IPS-NIHi7 (cell line): ENCODE measurements around the gene NDST1.

Experiments
- DNase-seq: peaks from one replicate; pipeline ENCODE4 v3.0.0; 2012; ENCODE audit warnings: mixed read lengths; ENCODE audit errors: extremely low spot score

Gene NDST1

GRCh38 chr5:150489360-150490295 is 18.3 kb upstream of the NDST1 start:
- no peak for DNase-seq

GRCh38 chr5:150490296-150490669 is 17.6 kb upstream of the NDST1 start:
- DNase-seq = no peak

GRCh38 chr5:150490754-150491153 is 17.2 kb upstream of the NDST1 start:
- no peak for DNase-seq

- no peak for DNase-seq
Measured at GRCh38 chr5:150491876-150492275, 16.1 kb upstream of the NDST1 start.

GRCh38 chr5:150492621-150493020 is 15.3 kb upstream of the NDST1 start:
- no peak for DNase-seq

DNA sequence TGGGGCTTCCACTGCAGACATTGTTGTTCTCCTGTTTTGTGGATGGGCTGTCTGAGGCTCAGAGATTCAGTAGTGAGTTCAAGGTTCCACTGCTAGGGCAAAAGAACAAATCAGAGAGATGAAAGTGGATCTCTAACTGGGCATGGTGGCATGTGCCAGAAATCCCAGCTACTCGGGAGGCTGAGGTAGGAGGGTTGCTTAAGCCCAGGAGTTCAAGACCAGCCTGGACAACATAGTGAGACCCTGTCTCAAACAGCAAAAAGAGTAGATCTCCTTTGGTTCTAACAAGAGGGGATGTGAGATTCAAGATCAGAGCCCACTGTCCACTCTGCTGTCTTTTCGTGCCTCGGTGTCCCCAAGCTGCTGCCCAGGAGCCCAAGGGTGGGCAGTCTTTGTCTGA is 11.8 kb upstream of the NDST1 start:
- DNase-seq = no peak

GRCh38 chr5:150496534-150496933 is 11.4 kb upstream of the NDST1 start:
- no peak for DNase-seq

- DNase-seq = no peak
Measured at GRCh38 chr5:150497274-150497988, 10.5 kb upstream of the NDST1 start.

DNA sequence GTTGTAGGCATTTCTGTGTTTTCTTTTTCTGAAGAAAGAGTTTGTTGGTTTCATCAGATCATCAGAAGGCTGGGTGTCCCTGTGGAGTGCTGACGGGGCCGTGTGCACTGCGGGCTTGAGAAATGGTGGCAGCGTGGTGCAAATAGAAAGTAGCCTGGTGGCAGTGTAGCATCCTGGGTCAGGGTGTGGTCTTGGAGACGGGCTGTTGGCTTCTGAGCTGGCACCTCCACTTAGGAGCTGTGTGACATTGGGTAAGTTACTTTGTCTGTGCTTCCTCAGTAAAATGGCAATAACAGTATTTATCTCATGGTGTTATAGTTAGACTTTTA is 10.0 kb upstream of the NDST1 start:
- no peak for DNase-seq

DNA sequence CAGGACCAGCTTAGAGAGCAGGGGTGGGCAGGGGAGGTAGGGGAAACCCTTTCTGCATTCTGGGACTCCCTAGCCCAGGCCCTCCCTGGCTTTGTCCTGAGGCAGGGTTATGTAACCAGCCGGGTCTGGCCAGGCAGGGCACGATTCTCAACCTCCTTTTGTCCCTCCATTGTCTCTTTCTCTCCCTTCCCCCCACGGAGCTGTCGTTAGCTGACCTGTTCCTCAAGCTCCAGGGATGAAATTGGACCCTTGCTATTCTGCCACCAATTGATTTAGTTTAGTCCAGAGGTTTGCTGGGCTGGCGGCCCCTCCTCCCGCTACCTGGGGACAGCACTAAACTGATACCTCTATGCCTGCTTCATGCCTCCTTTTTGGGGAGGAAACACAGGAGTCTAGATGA is 9.4 kb upstream of the NDST1 start:
- peak; percentile 63 for DNase-seq

GRCh38 chr5:150498971-150499370 is 9.0 kb upstream of the NDST1 start:
- DNase-seq = no peak

DNA sequence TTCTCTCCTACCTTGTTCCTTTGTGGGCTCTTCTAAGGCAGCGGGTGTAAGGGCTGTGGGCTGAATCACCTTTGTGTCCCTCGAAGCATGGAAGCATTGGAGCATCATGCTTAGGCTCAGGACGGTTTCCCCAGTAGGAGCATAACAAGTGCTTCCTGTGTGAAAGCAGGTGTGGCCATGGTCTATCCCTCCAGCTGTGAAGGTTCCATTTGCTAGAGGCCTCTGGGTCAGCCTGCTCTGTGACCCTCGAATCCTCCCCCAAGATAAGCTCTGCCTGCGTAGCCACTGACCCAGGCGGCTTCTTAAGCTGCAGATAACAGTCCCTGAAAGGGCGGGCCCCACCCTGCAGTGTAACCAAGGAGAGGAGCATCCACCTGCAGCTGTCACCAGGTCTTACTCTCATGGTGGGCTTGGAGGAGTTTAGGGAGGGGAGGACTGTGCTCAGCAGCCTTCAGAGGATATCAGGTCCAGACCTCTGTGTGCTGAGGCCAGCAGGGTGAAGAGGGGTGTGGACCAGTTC is 8.4 kb upstream of the NDST1 start:
- DNase-seq = no peak

- no peak for DNase-seq
Measured at GRCh38 chr5:150500328-150500841, 7.5 kb upstream of the NDST1 start.

DNA sequence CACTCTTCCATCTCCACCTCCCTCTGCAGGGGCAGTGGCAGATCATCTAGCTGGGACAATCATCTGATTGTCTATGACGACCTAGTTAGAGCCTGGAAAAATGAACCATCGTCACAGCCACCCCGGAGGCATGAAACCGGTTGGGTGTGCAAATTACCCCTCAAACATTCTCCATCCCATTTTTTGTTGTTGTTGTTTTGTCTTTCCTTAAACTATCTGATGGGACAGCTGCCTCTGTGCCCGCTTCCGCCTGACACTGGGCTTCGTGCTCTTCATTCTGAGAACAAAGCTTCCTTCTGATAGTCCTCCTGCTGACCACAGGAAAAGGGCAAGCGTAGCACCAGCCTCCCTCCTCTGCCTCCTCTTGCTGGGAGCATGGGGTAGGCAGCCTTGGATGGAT is 7.0 kb upstream of the NDST1 start:
- no peak for DNase-seq

DNA sequence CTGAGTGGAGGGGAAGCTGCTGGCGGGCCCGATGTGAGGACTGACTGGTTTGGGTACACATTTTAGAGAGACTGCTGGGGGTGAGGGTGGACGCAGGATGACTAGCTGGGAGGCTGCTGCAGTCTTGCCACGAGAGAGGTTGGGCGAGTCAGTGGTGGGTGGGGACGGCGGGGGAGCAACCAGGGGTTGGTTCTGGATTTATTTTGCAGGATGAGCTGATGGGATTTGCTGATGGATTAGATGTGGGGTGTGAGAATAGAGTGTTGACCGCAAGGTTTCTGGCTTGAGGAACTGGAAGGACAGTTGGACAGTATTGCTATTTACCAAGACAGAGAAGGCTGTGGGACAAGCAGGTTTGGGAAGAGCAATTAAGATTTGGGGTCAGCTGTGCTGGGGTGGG is 5.8 kb upstream of the NDST1 start:
- no peak for DNase-seq

DNA sequence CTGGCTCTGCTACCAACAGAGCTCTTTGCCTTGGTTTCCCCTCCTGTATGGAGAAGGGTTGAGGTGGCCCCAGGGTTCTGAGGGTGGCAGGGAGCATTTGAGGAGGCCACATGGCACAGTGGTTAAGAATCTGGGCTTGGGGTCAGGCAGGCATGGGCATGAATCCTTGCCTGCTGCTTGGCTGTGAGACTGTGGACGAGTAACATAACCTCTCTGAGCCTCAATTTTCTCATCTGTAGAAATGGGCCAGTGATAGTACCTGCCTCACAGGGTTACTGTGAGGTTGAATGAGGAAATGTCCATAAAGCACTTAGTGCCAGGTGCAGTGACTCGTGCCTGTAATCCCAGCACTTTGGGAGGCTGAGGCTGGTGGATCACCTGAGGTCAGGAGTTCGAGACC is 5.1 kb upstream of the NDST1 start:
- no peak for DNase-seq

DNA sequence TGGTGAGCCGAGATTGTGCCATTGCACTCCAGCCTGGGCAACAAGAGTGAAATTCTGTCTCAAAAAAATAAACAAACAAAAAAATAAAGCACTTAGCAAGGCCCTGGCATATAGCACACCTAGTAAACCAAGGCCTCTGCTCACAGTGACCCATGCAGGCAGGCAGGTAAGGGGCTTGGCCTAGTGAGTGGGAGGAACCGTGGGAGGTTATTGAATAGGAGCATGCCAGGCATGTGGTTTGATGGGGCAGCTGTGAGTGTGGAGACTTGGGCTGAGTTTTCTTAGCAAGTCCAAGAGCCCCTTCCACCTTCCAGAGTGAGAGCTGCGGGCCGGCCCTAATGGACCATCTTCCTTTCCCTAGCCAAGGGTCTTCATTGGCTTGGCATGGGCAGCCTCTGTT is 4.5 kb upstream of the NDST1 start:
- DNase-seq = no peak

GRCh38 chr5:150503977-150504620 is 3.8 kb upstream of the NDST1 start:
- DNase-seq = no peak

DNA sequence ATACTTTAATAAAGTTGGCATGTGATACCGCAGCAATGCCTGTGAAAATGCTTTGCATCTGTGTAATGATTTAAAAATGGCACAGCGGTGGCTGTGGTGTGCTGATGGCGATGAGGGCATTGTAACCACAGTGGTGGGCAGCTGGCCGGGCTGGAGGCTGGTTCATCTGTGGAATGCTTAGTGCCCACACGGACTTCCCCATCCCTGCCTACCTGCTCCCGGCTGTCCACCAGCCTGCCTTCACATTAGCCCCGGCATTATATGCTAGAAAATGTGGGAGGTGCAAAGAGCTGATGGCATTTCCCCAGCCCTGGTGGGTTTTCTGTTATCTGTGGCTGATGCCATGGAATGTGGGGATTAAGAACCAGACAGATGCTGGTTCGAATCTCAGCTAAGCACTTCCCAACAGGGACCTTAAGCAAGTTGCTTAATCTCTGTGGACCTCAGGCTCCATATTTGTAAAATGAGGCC is 2.9 kb upstream of the NDST1 start:
- no peak for DNase-seq

GRCh38 chr5:150505816-150506215 is 2.1 kb upstream of the NDST1 start:
- DNase-seq = no peak

GRCh38 chr5:150506571-150507473 is 1.1 kb upstream of the NDST1 start:
- no peak for DNase-seq
